MCF 10A (cell line): ENCODE results near the gene ZNF524. TPM values are rescaled to one million over a fixed set of nuclear protein-coding genes. Genes with fewer than 3 reads are reported as not detected.

Experiments
- BruUV-seq: library from RNA; stranded (reverse); fragments of 400-500 nt; replicated peaks from 2 replicates; lab custom pipeline; 2021; lab: Mats Ljungman, UMichigan
- CTCF ChIA-PET: fragments of 300-600 bp; sonication (Branson Sonifier 250); formaldehyde crosslinking; extraction: SDS; loops from one replicate; lab custom pipeline; 2021; ENCODE audit warnings: antibody characterized with exemption, inconsistent platforms; lab: Yijun Ruan, JAX
- POLR2A ChIA-PET: fragments of 300-600, 350-650 bp; sonication (Branson Sonifier 250); formaldehyde crosslinking; extraction: SDS; loops from one replicate; lab custom pipeline; 2020; ENCODE audit warnings: antibody characterized with exemption, inconsistent platforms; lab: Yijun Ruan, JAX
- DNase-seq: peaks from one replicate; pipeline ENCODE4 v3.0.0-alpha.2; 2018; ENCODE audit not compliant: unreplicated experiment
- H3K27ac Mint-ChIP-seq: one replicate; pipeline ENCODE4 v1.8.0; 2022; ENCODE audit warnings: mild to moderate bottlenecking, low read depth, mixed read lengths; ENCODE audit not compliant: unreplicated experiment
- H3K27me3 Mint-ChIP-seq: one replicate; pipeline ENCODE4 v1.8.0; 2022; ENCODE audit warnings: mixed read lengths; ENCODE audit not compliant: insufficient read depth, unreplicated experiment
- H3K36me3 Mint-ChIP-seq: one replicate; pipeline ENCODE4 v1.8.0; 2022; ENCODE audit warnings: mild to moderate bottlenecking, moderate library complexity, mixed read lengths; ENCODE audit not compliant: insufficient read depth, unreplicated experiment
- H3K4me1 Mint-ChIP-seq: one replicate; pipeline ENCODE4 v1.8.0; 2022; ENCODE audit warnings: mixed read lengths; ENCODE audit not compliant: insufficient read depth, unreplicated experiment
- H3K4me3 Mint-ChIP-seq: one replicate; pipeline ENCODE4 v1.8.0; 2022; ENCODE audit warnings: mild to moderate bottlenecking, moderate library complexity, mixed read lengths; ENCODE audit not compliant: unreplicated experiment
- H3K9me3 Mint-ChIP-seq: one replicate; pipeline ENCODE4 v1.8.0; 2022; ENCODE audit warnings: mixed read lengths; ENCODE audit not compliant: unreplicated experiment
- CTCF ChIP-seq: fragments of 200-600 bp; IDR thresholded peaks from one replicate; pipeline ENCODE4 v1.8.0; 2022; ENCODE audit warnings: antibody characterized with exemption, mild to moderate bottlenecking; ENCODE audit not compliant: unreplicated experiment
- intact Hi-C: fragments of 100-400 bp; cut with micrococcal nuclease; formaldehyde crosslinking; loops from 2 replicates; pipeline ENCODE4 v1.14.1; 2022
- total RNA-seq: library from RNA; stranded (reverse); gene quantifications from 2 replicates; pipeline ENCODE4 v1.2.3, GENCODE V29; 2022

ZNF524 gene
- total RNA-seq, 1 experiment from 2014 or later: 17.6 TPM

- no peak for TF ChIP-seq CTCF
- no peaks in the 10 kb centered on the region for H3K9me3 Mint-ChIP-seq
- H3K27ac Mint-ChIP-seq: peak overlapping the region; percentile 91
- peaks cover 20% of the 10 kb centered on the region for H3K4me1 Mint-ChIP-seq
- peak overlapping the region; percentile 89 for H3K4me3 Mint-ChIP-seq
- BruUV-seq: no TSS peak
- no peak for DNase-seq
- ChIA-PET POLR2A (interaction anchor here (0.9 to 2.0 kb wide), 5 partner anchors 19 to 103 kb away, joined by 3 to 23 read pairs (median 5); partner anchors contain the start of genes FIZ1, ZNF524 and ZNF628), CTCF (interaction anchor here (0.6 to 1.0 kb wide), 3 partner anchors 33 to 51 kb away, joined by 3 to 4 read pairs (median 3); no protein-coding TSS in a partner anchor)
- peaks cover 8% of the 10 kb centered on the region for H3K36me3 Mint-ChIP-seq
- intact Hi-C loops: no loop called here
- peaks cover 9% of the 10 kb centered on the region for H3K27me3 Mint-ChIP-seq
Measured at GRCh38 chr19:55579766-55580621, 20.1 kb upstream of the ZNF524 start.

DNA sequence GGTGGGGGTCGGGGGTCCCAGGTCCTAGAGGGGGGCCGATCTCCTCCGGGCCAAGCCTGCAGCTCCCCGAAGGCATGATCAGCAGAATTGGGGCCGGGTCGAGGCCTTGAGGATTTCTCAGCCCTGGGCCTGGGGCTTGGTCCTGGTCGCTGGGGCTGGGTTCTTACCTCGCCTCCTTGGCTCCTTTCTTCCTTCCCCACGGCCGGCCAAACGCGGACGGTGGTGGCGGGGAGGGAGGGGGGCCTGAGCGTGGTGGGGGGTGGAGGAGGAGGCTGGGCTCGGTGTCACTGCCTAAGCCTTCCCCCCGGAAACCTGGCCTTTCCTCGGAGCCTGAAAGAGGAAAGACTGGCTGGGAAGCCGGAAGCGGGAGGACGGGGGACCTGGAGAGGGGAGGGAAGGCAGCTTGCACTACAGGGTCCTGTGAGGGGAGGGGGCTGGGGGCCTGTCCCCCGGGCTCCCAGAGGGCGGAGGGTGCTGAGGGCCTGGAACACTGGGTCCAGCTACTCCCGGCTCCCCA is 19.4 kb upstream of the ZNF524 start, which contains the start of gene ZNF579:
Gene ZNF579, minus strand, starts transcription at position 221 of the 517 bp plus-strand sequence. CDS start 1,209 bp downstream, outside the sequence.
- no TSS peak for BruUV-seq
- intact Hi-C loops: no loop called here
- peaks cover 26% of the 10 kb centered on the region for H3K4me1 Mint-ChIP-seq
- ChIA-PET CTCF (interaction anchor here (0.8 to 1.0 kb wide), 2 partner anchors 34 to 51 kb away, joined by 3 to 4 read pairs; no protein-coding TSS in a partner anchor), POLR2A (interaction anchor here (0.7 to 2.0 kb wide), 8 partner anchors 19 to 189 kb away, joined by 3 to 23 read pairs (median 4); partner anchors contain the start of genes FIZ1, UBE2S, ZNF524 and ZNF628)
- peak; percentile 86 for DNase-seq
- TF ChIP-seq CTCF: no peak
- H3K27me3 Mint-ChIP-seq: peaks cover 16% of the 10 kb centered on the region
- H3K9me3 Mint-ChIP-seq: no peaks in the 10 kb centered on the region
- H3K27ac Mint-ChIP-seq: peak within 1 kb of the TSS; percentile 91
- H3K36me3 Mint-ChIP-seq: peaks cover 8% of the 10 kb centered on the region
- peak within 1 kb of the TSS; percentile 89 for H3K4me3 Mint-ChIP-seq

DNA sequence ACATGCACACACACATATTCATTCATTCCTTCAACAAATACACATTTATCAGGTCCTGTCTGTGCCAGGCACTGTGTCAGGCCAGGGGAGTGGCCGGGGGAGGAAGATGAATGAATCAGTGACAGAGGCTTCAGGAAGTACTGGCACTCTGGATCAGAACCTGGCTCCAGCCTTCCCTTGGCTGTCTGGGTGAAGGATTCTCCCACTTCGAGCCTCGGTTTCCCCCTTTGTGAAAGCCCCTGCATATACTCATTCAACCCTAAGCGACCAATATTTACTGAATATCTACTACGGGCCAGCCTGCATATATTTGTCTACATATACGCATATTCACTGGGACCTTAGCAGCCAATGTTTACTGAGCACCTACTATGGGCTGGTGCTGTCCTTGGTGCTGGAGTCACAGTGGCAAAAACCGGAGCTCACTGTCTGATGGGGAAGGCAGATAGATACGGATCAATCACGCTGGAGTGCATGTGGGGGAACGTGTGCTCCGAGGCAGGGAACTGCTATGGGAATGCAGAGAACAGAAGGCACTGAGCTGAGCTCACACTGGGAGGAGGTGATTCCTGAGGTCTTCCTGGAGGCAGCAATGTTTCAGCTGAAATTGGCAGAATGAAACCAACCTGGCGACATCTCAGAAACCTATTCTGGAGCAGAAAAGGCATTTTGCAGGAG is 18.8 kb upstream of the ZNF524 start:
- BruUV-seq: no TSS peak
- POLR2A ChIA-PET: interaction anchor here (0.6 to 2.0 kb wide), 7 partner anchors 18 to 617 kb away, joined by 3 to 23 read pairs (median 3); partner anchors contain the start of genes FIZ1, UBE2S and ZNF524
- H3K27me3 Mint-ChIP-seq: peaks cover 18% of the 10 kb centered on the region
- no peak for TF ChIP-seq CTCF
- DNase-seq: peak; percentile 17
- intact Hi-C loops: no loop called here
- H3K4me1 Mint-ChIP-seq: peaks cover 27% of the 10 kb centered on the region
- H3K36me3 Mint-ChIP-seq: peaks cover 8% of the 10 kb centered on the region
- no peaks in the 10 kb centered on the region for H3K9me3 Mint-ChIP-seq
- CTCF ChIA-PET: interaction anchor here (0.6 to 1.2 kb wide), 4 partner anchors 25 to 1106 kb away, joined by 4 read pairs; partner anchors contain the start of gene ZNF865
- peak overlapping the region; percentile 89 for H3K4me3 Mint-ChIP-seq
- H3K27ac Mint-ChIP-seq: peak overlapping the region; percentile 91
